Stimulated activated CD4-positive, alpha-beta T cell treated with anti-CD3 and anti-CD28 coated beads, Interleukin-12 subunit alpha, Interleukin-12 subunit beta, amount 100 ng/mL, for 48 hours (primary cell): ENCODE measurements around the gene ACADL.

Experiments used
- DNase-seq, 3 donors: peaks; one replicate each; pipeline ENCODE4 v3.0.0-alpha.2; 2020; ENCODE audit warnings: low read depth in 2 of 3, low spot score in 1 of 3

The ACADL gene

GRCh38 chr2:210170446-210171303 lies 54.6 kb downstream of the ACADL start:
- DNase-seq: peak; percentile 95 to 97 (median 96)

- peak in 1 of 3 donors; percentile 18 for DNase-seq
These were observed 55.1 kb downstream of the ACADL start for GRCh38 chr2:210170196-210170445.

- no peak for DNase-seq
These were observed 55.6 kb downstream of the ACADL start for GRCh38 chr2:210169516-210170195.

GRCh38 chr2:210167227-210167626 lies 58.0 kb downstream of the ACADL start:
- DNase-seq: no peak

- no peak for DNase-seq
These were observed 62.7 kb downstream of the ACADL start for GRCh38 chr2:210162466-210163124.

- no peak for DNase-seq
These were observed 66.2 kb downstream of the ACADL start for GRCh38 chr2:210159059-210159458.

GRCh38 chr2:210158236-210158635 lies 67.0 kb downstream of the ACADL start:
- DNase-seq: no peak

GRCh38 chr2:210157526-210157925 lies 67.7 kb downstream of the ACADL start:
- DNase-seq: no peak

GRCh38 chr2:210147614-210148013 lies 77.6 kb downstream of the ACADL start:
- DNase-seq: no peak
